ENCODE measurements around the gene DLX4.

DLX4 gene

GRCh38 chr17:49946964-49947584 is 21.9 kb upstream of the DLX4 start:
- no peak for DNase-seq (ENCODE audit: low spot score)

- DNase-seq (ENCODE audit: low spot score), result no peak
Measured at GRCh38 chr17:49949634-49950033, 19.4 kb upstream of the DLX4 start.

GRCh38 chr17:49951362-49952082 is 17.5 kb upstream of the DLX4 start:
- DNase-seq (ENCODE audit: low spot score), result no peak

- DNase-seq (ENCODE audit: low spot score), result peak; percentile 83
Measured at GRCh38 chr17:49952209-49952911, 16.6 kb upstream of the DLX4 start.

- DNase-seq (ENCODE audit: low spot score), result no peak
Measured at GRCh38 chr17:49952912-49953497, 16.0 kb upstream of the DLX4 start.

- DNase-seq (ENCODE audit: low spot score), result no peak
Measured at GRCh38 chr17:49955157-49955556, 13.8 kb upstream of the DLX4 start.

- DNase-seq (ENCODE audit: low spot score), result no peak
Measured at GRCh38 chr17:49956780-49957179, 12.2 kb upstream of the DLX4 start.

- DNase-seq (ENCODE audit: low spot score), result no peak
Measured at GRCh38 chr17:49957350-49957749, 11.6 kb upstream of the DLX4 start.

GRCh38 chr17:49958723-49959122 is 10.3 kb upstream of the DLX4 start:
- DNase-seq (ENCODE audit: low spot score), result no peak

- no peak for DNase-seq (ENCODE audit: low spot score)
Measured at GRCh38 chr17:49959183-49959935, 9.6 kb upstream of the DLX4 start.

GRCh38 chr17:49962599-49963308 is 6.2 kb upstream of the DLX4 start:
- DNase-seq (ENCODE audit: low spot score), result no peak

GRCh38 chr17:49963309-49963625 is 5.7 kb upstream of the DLX4 start:
- DNase-seq (ENCODE audit: low spot score), result no peak

- DNase-seq (ENCODE audit: low spot score), result no peak
Measured at GRCh38 chr17:49963626-49964302, 5.2 kb upstream of the DLX4 start.

- no peak for DNase-seq (ENCODE audit: low spot score)
Measured at GRCh38 chr17:49964303-49964768, 4.7 kb upstream of the DLX4 start.

GRCh38 chr17:49964769-49965523 is 4.0 kb upstream of the DLX4 start:
- DNase-seq (ENCODE audit: low spot score), result no peak

- no peak for DNase-seq (ENCODE audit: low spot score)
Measured at GRCh38 chr17:49965524-49965909, 3.5 kb upstream of the DLX4 start.

GRCh38 chr17:49966767-49967166 is 2.2 kb upstream of the DLX4 start:
- no peak for DNase-seq (ENCODE audit: low spot score)

GRCh38 chr17:49967205-49967604 is 1.8 kb upstream of the DLX4 start:
- DNase-seq (ENCODE audit: low spot score), result no peak

GRCh38 chr17:49967621-49968404 is 1.2 kb upstream of the DLX4 start:
- no peak for DNase-seq (ENCODE audit: low spot score)

Data from AG08396 (cell line).